Heart left ventricle (tissue), 16 donors: ENCODE data around the gene TMEM218. TPM values are rescaled to one million over a fixed set of nuclear protein-coding genes. Genes with fewer than 3 reads are reported as not detected.
"Not testable (repeated sequence)": the region's sequence is repeated elsewhere in the genome, so short reads cannot be mapped to it uniquely, and the experiment has no call there.

Experiments used
- ATAC-seq, 4 donors: fragments of 200-7000 bp; cut with Tn5 transposase; one replicate each; pipeline ENCODE4 v1.9.1; 2020 to 2022; ENCODE audit warnings: moderate library complexity in 4 of 4, mild to moderate bottlenecking in 3 of 4, moderate number of reproducible peaks in 1 of 4
- DNase-seq, 5 donors: peaks; one replicate each; pipeline ENCODE4 v3.0.0-alpha.2; 2020
- H3K27ac ChIP-seq, 12 donors: fragments of 200-600 bp; sonication (generic) in 4 of 12; one replicate each; pipeline versions ENCODE4 v1.5.0 to v1.8.0; 2016 to 2022; ENCODE audit warnings: mild to moderate bottlenecking in 2 of 12
- H3K27me3 ChIP-seq, 9 donors: fragments of 200-600 bp; sonication (generic) in 2 of 9; one replicate each; pipeline versions ENCODE4 v1.5.1 to v1.8.0; 2016 to 2022; ENCODE audit warnings: mild to moderate bottlenecking in 3 of 9
- H3K36me3 ChIP-seq, 9 donors: fragments of 200-600 bp; sonication (generic) in 2 of 9; one replicate each; pipeline versions ENCODE4 v1.5.0 to v1.8.0; 2018 to 2022; ENCODE audit warnings: mild to moderate bottlenecking in 2 of 9
- H3K4me1 ChIP-seq, 12 donors: fragments of 200-600 bp; sonication (generic) in 4 of 12; one replicate each; pipeline versions ENCODE4 v1.5.0 to v1.8.0; 2016 to 2022; ENCODE audit warnings: mild to moderate bottlenecking in 3 of 12
- H3K4me3 ChIP-seq, 12 donors: fragments of 200-600 bp; sonication (generic) in 4 of 12; one replicate each; pipeline versions ENCODE4 v1.5.0 to v1.8.0; 2017 to 2022; ENCODE audit warnings: mild to moderate bottlenecking in 9 of 12, moderate library complexity in 4 of 12
- H3K9me3 ChIP-seq, 12 donors: fragments of 200-600 bp; sonication (generic) in 4 of 12; one replicate each; pipeline versions ENCODE4 v1.5.0 to v1.8.0; 2016 to 2022; ENCODE audit warnings: mild to moderate bottlenecking in 1 of 12
- CTCF ChIP-seq, 12 donors: fragments of 200-600 bp; sonication (generic) in 4 of 12; IDR thresholded peaks; one replicate each; pipeline versions ENCODE4 v1.5.0 to v1.8.0; 2018 to 2022; ENCODE audit warnings: antibody characterized with exemption in 12 of 12, mild to moderate bottlenecking in 5 of 12
- POLR2A ChIP-seq, 2 donors: fragments of 450-650 bp; IDR thresholded peaks; one replicate each; pipeline ENCODE4 v1.6.1; 2017; ENCODE audit warnings: antibody characterized with exemption in 2 of 2, mild to moderate bottlenecking in 2 of 2, moderate library complexity in 2 of 2
- WGBS, 4 donors: extraction: QIAGEN DNeasy Blood & Tissue Kit in 2 of 4; methylation state at CpG; one replicate each; pipeline versions ENCODE4 v1.1.5 to v1.1.7; 2013 to 2018; 5-methylcytosine and 5-hydroxymethylcytosine counted together
- intact Hi-C, 10 donors: fragments of 100-400 bp; cut with DNase I; formaldehyde crosslinking; loops; one replicate each; pipeline versions ENCODE4 v1.11.1 to v1.14.2; 2022
- polyA plus RNA-seq, 2 donors: library from polyadenylated mRNA; stranded (reverse); fragments of 200-250 nt; gene quantifications; one replicate each; pipeline ENCODE4 v1.2.3, GENCODE V29; 2013
- total RNA-seq, 9 donors: library from RNA; depleted of rRNA in 2 of 9; stranded (reverse); fragments of >200 nt in 2 of 9; fragmentation: NEBNext Ultra II Directional in 3 of 9; extraction: Animal tissue kit (Norgen Biotek cat#: 25700) in 3 of 9; gene quantifications; one replicate each; pipeline versions ENCODE4 v1.1.0 to v1.2.4, GENCODE V29; 2016 to 2023
- donor health status: ischemic (EF 13 %, LVEDD 7.1; RV severe dilation, severe dysfunction).
- donor health status: healthy with polysubstance abuse.
- donor health status: DM: no; HTN: yes; CAD: no.
- donor health status: DM: no; HTN: no; CAD: no.
- donor health status: ischemic (EF 25% LVEDD 6.9; RV normal size, moderate dysfunction).
- donor health status: ischemic (EF 25% LVEDD 5.7; RV mildly dilated, moderate dysfunction).
- donor health status: healthy.
- donor health status: DM: yes; HTN: yes; CAD: no.
- donor health status: ischemic (EF 35%, LVEDD 5.7; RV mildly dilated, moderate dysfunction).
- donor health status: nonischemic (EF 11% LVEDD 7.7; RV severe dilation, severe dysfunction).
- donor health status: DM: yes; HTN: yes; CAD: no.
- donor health status: PGD.
- donor health status: ischemic (EF 29% LVEDD 5.4; RV normal size, mild dysfunction).
- donor health status: nonischemic (EF 23%, LVEDD 6.1; RV moderate dilation, normal function).

Gene TMEM218
- total and polyA plus RNA-seq, 11 donors: 4.7 to 21.8 (median 6.8) TPM

- peaks cover 0 to 10% (median 4%) of the 10 kb centered on the region in 12 donors for H3K4me1 ChIP-seq
- DNase-seq (peak in 2 of 5 donors; percentile 46 to 54), ATAC-seq (peak; percentile 74 to 92 (median 86))
- no peak overlapping the region for H3K27ac ChIP-seq
- no peak overlapping the region for H3K4me3 ChIP-seq
- no peaks in the 10 kb centered on the region for H3K9me3 ChIP-seq
- intact Hi-C loops: loop anchor here (1.0 to 10.0 kb wide), 12 partner anchors 50 to 783 kb away; no protein-coding TSS in a partner anchor
- 39 to 60% (median 48%) methylated on average over 5 of the region's 5 CpGs for WGBS, 4 donors
- TF ChIP-seq POLR2A (IDR thresholded peaks at IDR 0.05) (no peak), CTCF (IDR thresholded peaks at IDR 0.05) (peak; percentile 47 to 82 (median 68))
- no peaks in the 10 kb centered on the region for H3K27me3 ChIP-seq
- peaks cover 0 to 19% (median 11%) of the 10 kb centered on the region in 9 donors for H3K36me3 ChIP-seq
Measured at GRCh38 chr11:125091247-125091876, 20.1 kb downstream of the TMEM218 start.

- Histone ChIP-seq H3K9me3 (no peaks in the 10 kb centered on the region), H3K4me1 (peaks cover 0 to 10% (median 4%) of the 10 kb centered on the region in 12 donors), H3K36me3 (peaks cover 0 to 13% (median 6%) of the 10 kb centered on the region in 9 donors), H3K27me3 (no peaks in the 10 kb centered on the region), H3K27ac (no peak overlapping the region), H3K4me3 (no peak overlapping the region)
- WGBS, 4 donors: 75 to 83% (median 81%) methylated on average over 6 of the region's 6 CpGs
- intact Hi-C loops: loop anchor here (1.0 to 10.0 kb wide), 12 partner anchors 50 to 784 kb away; no protein-coding TSS in a partner anchor
- TF ChIP-seq CTCF (IDR thresholded peaks at IDR 0.05) (no peak), POLR2A (IDR thresholded peaks at IDR 0.05) (no peak)
- ATAC-seq (peak in 3 of 4 donors; percentile 6 to 12 (median 8)), DNase-seq (no peak)
Measured at GRCh38 chr11:125090816-125091215, 20.6 kb downstream of the TMEM218 start.

- H3K36me3 ChIP-seq, DNase-seq, ATAC-seq, H3K4me3 ChIP-seq, H3K9me3 ChIP-seq, H3K27me3 ChIP-seq, H3K27ac ChIP-seq: not testable (repeated sequence)
- H3K4me1 ChIP-seq: peaks cover 0 to 10% (median 4%) of the 10 kb centered on the region in 12 donors
- 67 to 75% (median 72%) methylated on average over 10 of the region's 10 CpGs for WGBS, 4 donors
- intact Hi-C loops: loop anchor here (2.0 to 10.0 kb wide), 10 partner anchors 52 to 785 kb away; no protein-coding TSS in a partner anchor
Measured at GRCh38 chr11:125090151-125090550, 21.3 kb downstream of the TMEM218 start.

GRCh38 chr11:125089481-125089880 is 21.9 kb downstream of the TMEM218 start:
- WGBS, 4 donors: 92 to 95% (median 94%) methylated on average over 25 to 31 of the region's 31 CpGs

More at GRCh38 chr11:125089481-125089880, 21.9 kb downstream of the TMEM218 start:
- intact Hi-C loops: loop anchor here in 1 of 10 donors (5.0 kb wide), 1 partner anchor 258 kb away; no protein-coding TSS in a partner anchor
- H3K36me3 ChIP-seq, DNase-seq, H3K9me3 ChIP-seq, H3K4me3 ChIP-seq, H3K27ac ChIP-seq, H3K27me3 ChIP-seq, ATAC-seq: not testable (repeated sequence)
- H3K4me1 ChIP-seq: peaks cover 0 to 10% (median 4%) of the 10 kb centered on the region in 12 donors
